HepG2 (cell line): ENCODE measurements around the gene ZNF771. TPM values are rescaled to one million over a fixed set of nuclear protein-coding genes. Genes with fewer than 3 reads are reported as not detected.

Experiments used
- ARID2 ChIP-seq: sonication (generic); formaldehyde crosslinking; IDR thresholded peaks from 2 replicates; pipeline ENCODE4 v1.8.1; 2022; ENCODE audit warnings: mild to moderate bottlenecking, missing genetic modification reagents, borderline replicate concordance
- CHD2 ChIP-seq: IDR thresholded peaks from 2 replicates; pipeline ENCODE4 v1.6.1; 2011; ENCODE audit warnings: low read depth, low read length, improper control_type of control experiment
- GABPB1 ChIP-seq: IDR thresholded peaks from 2 replicates; pipeline ENCODE4 v1.6.1; 2016; ENCODE audit warnings: mild to moderate bottlenecking, missing genetic modification reagents, moderate library complexity, missing compliant biosample characterization
- GTF2F1 ChIP-seq: fragments of 150-350 bp; IDR thresholded peaks from 2 replicates; pipeline ENCODE4 v1.6.1; 2014; ENCODE audit warnings: low read length
- HMG20A ChIP-seq: IDR thresholded peaks from 2 replicates; pipeline ENCODE4 v1.6.1; 2016; ENCODE audit warnings: borderline replicate concordance
- KAT8 ChIP-seq: IDR thresholded peaks from 2 replicates; pipeline ENCODE4 v1.6.1; 2016; ENCODE audit warnings: missing genetic modification reagents, missing compliant biosample characterization
- KMT2A ChIP-seq: sonication (generic); formaldehyde crosslinking; IDR thresholded peaks from 2 replicates; pipeline ENCODE4 v1.4.0; 2020; ENCODE audit warnings: missing genetic modification reagents
- MAFK ChIP-seq, 2 experiments: IDR thresholded peaks in 1 of 2; conservative IDR thresholded peaks in 1 of 2; 2 replicates each; pipeline ENCODE4 v1.6.1; 2011; ENCODE audit warnings: improper control_type of control experiment in 2 of 2, low read length in 2 of 2
- MXD4 ChIP-seq: IDR thresholded peaks from 2 replicates; pipeline ENCODE4 v1.6.1; 2016; ENCODE audit warnings: mild to moderate bottlenecking, missing biosample characterization, missing genetic modification reagents
- NKX3-1 ChIP-seq: sonication (generic); formaldehyde crosslinking; IDR thresholded peaks from 2 replicates; pipeline ENCODE4 v1.5.0; 2020; ENCODE audit warnings: missing genetic modification reagents
- SATB2 ChIP-seq: sonication (generic); formaldehyde crosslinking; IDR thresholded peaks from 2 replicates; pipeline ENCODE4 v1.5.0; 2020; ENCODE audit warnings: missing genetic modification reagents
- SETDB1 ChIP-seq: sonication (generic); formaldehyde crosslinking; IDR thresholded peaks from 2 replicates; pipeline ENCODE4 v1.5.1; 2020; ENCODE audit warnings: missing genetic modification reagents, mild to moderate bottlenecking, borderline replicate concordance
- SUZ12 ChIP-seq: fragments of 150-350 bp; IDR thresholded peaks from 2 replicates; pipeline ENCODE4 v1.6.1; 2014; ENCODE audit warnings: low read depth, low read length
- ZNF230 ChIP-seq: sonication (generic); formaldehyde crosslinking; IDR thresholded peaks from 2 replicates; pipeline ENCODE4 v1.4.0; 2020; ENCODE audit warnings: mild to moderate bottlenecking, missing genetic modification reagents
- ZNF251 ChIP-seq: sonication (generic); formaldehyde crosslinking; IDR thresholded peaks from 2 replicates; pipeline ENCODE4 v1.9.0; 2021; ENCODE audit warnings: mild to moderate bottlenecking, missing genetic modification reagents
- ZNF292 ChIP-seq: sonication (generic); formaldehyde crosslinking; IDR thresholded peaks from 2 replicates; pipeline ENCODE4 v1.8.1; 2022; ENCODE audit warnings: mild to moderate bottlenecking, low read depth, missing genetic modification reagents, borderline replicate concordance
- ZNF530 ChIP-seq: sonication (generic); formaldehyde crosslinking; IDR thresholded peaks from 2 replicates; pipeline ENCODE4 v1.5.0; 2020; ENCODE audit warnings: low read depth, mild to moderate bottlenecking, missing genetic modification reagents
- ZNF550 ChIP-seq: sonication (generic); formaldehyde crosslinking; IDR thresholded peaks from 2 replicates; pipeline ENCODE4 v1.4.0; 2020; ENCODE audit warnings: mild to moderate bottlenecking, missing genetic modification reagents, borderline replicate concordance
- ZNF615 ChIP-seq: sonication (generic); formaldehyde crosslinking; IDR thresholded peaks from 2 replicates; pipeline ENCODE4 v1.5.0; 2020; ENCODE audit warnings: mild to moderate bottlenecking, missing genetic modification reagents, borderline replicate concordance
- ZNF703 ChIP-seq: sonication (generic); formaldehyde crosslinking; IDR thresholded peaks from 2 replicates; pipeline ENCODE4 v1.5.1; 2020; ENCODE audit warnings: missing genetic modification reagents, mild to moderate bottlenecking, moderate library complexity, borderline replicate concordance
- ZNF724P ChIP-seq: sonication (generic); formaldehyde crosslinking; IDR thresholded peaks from 2 replicates; pipeline ENCODE4 v1.8.0; 2022; ENCODE audit warnings: missing genetic modification reagents, borderline replicate concordance
- ZNF772 ChIP-seq: sonication (generic); formaldehyde crosslinking; IDR thresholded peaks from 2 replicates; pipeline ENCODE4 v1.5.0; 2020; ENCODE audit warnings: mild to moderate bottlenecking, missing genetic modification reagents
- ZNF816 ChIP-seq: sonication (generic); formaldehyde crosslinking; IDR thresholded peaks from 2 replicates; pipeline ENCODE4 v1.8.0; 2022; ENCODE audit warnings: missing genetic modification reagents, mild to moderate bottlenecking, borderline replicate concordance
- polyA plus RNA-seq, 8 experiments: library from polyadenylated mRNA; depleted of rRNA in 3 of 8; stranded (reverse) in 7 of 8; unstranded in 1 of 8; fragments of >200 nt; fragmentation: Illumina TruSeq in 4 of 8; extraction: Trizol in 4 of 8; gene quantifications; 2 replicates each; pipeline versions ENCODE4 v1.2.1 to v1.2.3, GENCODE V29; 2011 to 2016; ENCODE audit warnings: low read depth in 4 of 8, missing spikeins in 1 of 8, mixed read lengths in 1 of 8; ENCODE audit not compliant: insufficient read depth in 1 of 8
- total RNA-seq, 5 experiments: library from RNA; depleted of rRNA; stranded (reverse); fragments of >200 nt; fragmentation: Illumina TruSeq; extraction: Trizol; gene quantifications; 2 replicates each; pipeline ENCODE4 v1.2.3, GENCODE V29; 2016; ENCODE audit warnings: low read depth in 1 of 5
- TF ChIP-seq, protein P1 (sequence below): sonication (generic); formaldehyde crosslinking; IDR thresholded peaks from 2 replicates; pipeline ENCODE4 v1.8.1; 2023; ENCODE audit warnings: mild to moderate bottlenecking, missing genetic modification reagents
- TF ChIP-seq, protein P2 (sequence below): sonication (generic); formaldehyde crosslinking; IDR thresholded peaks from 2 replicates; pipeline ENCODE4 v1.5.0; 2020; ENCODE audit warnings: missing genetic modification reagents
- TF ChIP-seq, protein P3 (sequence below): sonication (generic); formaldehyde crosslinking; IDR thresholded peaks from 2 replicates; pipeline ENCODE4 v1.4.0; 2020; ENCODE audit warnings: missing genetic modification reagents
- TF ChIP-seq, protein P4 (sequence below): sonication (generic); formaldehyde crosslinking; IDR thresholded peaks from 2 replicates; pipeline ENCODE4 v1.5.0; 2020; ENCODE audit warnings: mild to moderate bottlenecking, missing genetic modification reagents, moderate library complexity

The ZNF771 gene
- total and polyA plus RNA-seq, 2 of the 13 experiments (the other 11 are each of a cell fraction or from before 2014, with no cell fraction given), result 5.0 to 11.8 TPM

DNA sequence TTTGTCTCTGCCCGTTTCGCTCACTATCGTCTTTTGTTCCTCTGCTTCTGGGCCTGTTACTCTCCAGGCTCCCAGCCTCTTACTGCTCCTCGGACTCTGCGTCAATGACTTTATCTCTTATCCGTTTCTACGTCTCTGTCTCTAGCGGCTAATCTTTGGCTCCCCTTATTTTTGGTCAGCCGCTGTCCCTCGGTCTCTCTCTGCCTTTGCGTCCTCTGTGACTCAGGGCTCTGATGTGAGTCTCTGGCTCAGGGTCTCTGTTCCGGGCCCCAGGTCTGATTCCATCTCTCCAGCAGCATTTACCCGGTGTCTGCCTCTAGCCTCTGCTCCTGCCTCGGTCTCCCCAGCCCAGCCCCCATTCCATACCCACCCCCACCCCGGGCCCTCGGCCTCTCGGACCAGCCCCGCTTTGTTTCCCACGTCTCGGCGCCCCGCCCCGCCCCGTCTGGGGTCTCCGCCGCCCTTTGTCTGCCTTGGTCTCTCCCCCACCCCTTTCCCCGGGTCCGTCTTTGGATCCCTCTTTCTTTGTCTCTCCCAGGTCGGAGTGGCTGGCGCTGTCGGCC lies 12.7 kb upstream of the ZNF771 start (continued):
- TF ChIP-seq, protein P1, sequence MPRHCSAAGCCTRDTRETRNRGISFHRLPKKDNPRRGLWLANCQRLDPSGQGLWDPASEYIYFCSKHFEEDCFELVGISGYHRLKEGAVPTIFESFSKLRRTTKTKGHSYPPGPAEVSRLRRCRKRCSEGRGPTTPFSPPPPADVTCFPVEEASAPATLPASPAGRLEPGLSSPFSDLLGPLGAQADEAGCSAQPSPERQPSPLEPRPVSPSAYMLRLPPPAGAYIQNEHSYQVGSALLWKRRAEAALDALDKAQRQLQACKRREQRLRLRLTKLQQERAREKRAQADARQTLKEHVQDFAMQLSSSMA (CRISPR knock-in tag), result no peak
- TF ChIP-seq MXD4 (no peak), GTF2F1 (no peak), ZNF292 (CRISPR knock-in tag) (no peak), SETDB1 (no peak), MAFK (conservative IDR thresholded peaks at IDR 0.05 in 1 of 2, IDR thresholded peaks at IDR 0.05 in 1 of 2; ENCODE audit: low read length in 2 of 2) (no peak), KMT2A (CRISPR knock-in tag) (no peak; the same call in 1 of the 2 replicates), ZNF615 (0 out of 2 replicates have a peak, but pooled peaks have one; percentile 23), NKX3-1 (0 out of 2 replicates have a peak, but pooled peaks have one; percentile 25), ZNF530 (CRISPR knock-in tag) (no peak), ZNF550 (no peak), KAT8 (CRISPR knock-in tag) (no peak), ZNF230 (CRISPR knock-in tag) (no peak), ARID2 (CRISPR knock-in tag) (no peak), SUZ12 (no peak), SATB2 (CRISPR knock-in tag) (no peak), ZNF251 (CRISPR knock-in tag) (0 out of 2 replicates have a peak, but pooled peaks have one; percentile 29), ZNF724P (0 out of 2 replicates have a peak, but pooled peaks have one; percentile 41), ZNF772 (0 out of 2 replicates have a peak, but pooled peaks have one; percentile 25), CHD2 (no peak), ZNF816 (CRISPR knock-in tag) (no peak), ZNF703 (0 out of 2 replicates have a peak, but pooled peaks have one; percentile 21), HMG20A (CRISPR knock-in tag) (no peak), GABPB1 (no peak)
- TF ChIP-seq, protein P2, sequence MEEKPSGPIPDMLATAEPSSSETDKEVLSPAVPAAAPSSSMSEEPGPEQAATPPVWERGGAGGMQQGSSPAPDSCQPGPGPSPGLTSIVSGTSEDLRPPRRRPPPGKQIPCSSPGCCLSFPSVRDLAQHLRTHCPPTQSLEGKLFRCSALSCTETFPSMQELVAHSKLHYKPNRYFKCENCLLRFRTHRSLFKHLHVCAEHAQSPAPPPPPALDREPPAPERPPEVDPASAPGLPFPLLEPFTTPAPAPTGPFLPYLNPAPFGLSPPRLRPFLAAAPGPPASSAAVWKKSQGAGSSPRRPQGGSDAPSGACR (CRISPR knock-in tag), result no peak
- TF ChIP-seq, protein P3, sequence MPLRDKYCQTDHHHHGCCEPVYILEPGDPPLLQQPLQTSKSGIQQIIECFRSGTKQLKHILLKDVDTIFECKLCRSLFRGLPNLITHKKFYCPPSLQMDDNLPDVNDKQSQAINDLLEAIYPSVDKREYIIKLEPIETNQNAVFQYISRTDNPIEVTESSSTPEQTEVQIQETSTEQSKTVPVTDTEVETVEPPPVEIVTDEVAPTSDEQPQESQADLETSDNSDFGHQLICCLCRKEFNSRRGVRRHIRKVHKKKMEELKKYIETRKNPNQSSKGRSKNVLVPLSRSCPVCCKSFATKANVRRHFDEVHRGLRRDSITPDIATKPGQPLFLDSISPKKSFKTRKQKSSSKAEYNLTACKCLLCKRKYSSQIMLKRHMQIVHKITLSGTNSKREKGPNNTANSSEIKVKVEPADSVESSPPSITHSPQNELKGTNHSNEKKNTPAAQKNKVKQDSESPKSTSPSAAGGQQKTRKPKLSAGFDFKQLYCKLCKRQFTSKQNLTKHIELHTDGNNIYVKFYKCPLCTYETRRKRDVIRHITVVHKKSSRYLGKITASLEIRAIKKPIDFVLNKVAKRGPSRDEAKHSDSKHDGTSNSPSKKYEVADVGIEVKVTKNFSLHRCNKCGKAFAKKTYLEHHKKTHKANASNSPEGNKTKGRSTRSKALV, result peak; percentile 63; the same call in 1 of the 2 replicates
- TF ChIP-seq, protein P4, sequence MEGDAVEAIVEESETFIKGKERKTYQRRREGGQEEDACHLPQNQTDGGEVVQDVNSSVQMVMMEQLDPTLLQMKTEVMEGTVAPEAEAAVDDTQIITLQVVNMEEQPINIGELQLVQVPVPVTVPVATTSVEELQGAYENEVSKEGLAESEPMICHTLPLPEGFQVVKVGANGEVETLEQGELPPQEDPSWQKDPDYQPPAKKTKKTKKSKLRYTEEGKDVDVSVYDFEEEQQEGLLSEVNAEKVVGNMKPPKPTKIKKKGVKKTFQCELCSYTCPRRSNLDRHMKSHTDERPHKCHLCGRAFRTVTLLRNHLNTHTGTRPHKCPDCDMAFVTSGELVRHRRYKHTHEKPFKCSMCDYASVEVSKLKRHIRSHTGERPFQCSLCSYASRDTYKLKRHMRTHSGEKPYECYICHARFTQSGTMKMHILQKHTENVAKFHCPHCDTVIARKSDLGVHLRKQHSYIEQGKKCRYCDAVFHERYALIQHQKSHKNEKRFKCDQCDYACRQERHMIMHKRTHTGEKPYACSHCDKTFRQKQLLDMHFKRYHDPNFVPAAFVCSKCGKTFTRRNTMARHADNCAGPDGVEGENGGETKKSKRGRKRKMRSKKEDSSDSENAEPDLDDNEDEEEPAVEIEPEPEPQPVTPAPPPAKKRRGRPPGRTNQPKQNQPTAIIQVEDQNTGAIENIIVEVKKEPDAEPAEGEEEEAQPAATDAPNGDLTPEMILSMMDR (CRISPR knock-in tag), result no peak
